HepG2 (cell line): ENCODE data around the gene MRPL14. TPM values are rescaled to one million over a fixed set of nuclear protein-coding genes. Genes with fewer than 3 reads are reported as not detected.

Experiments
- AHDC1 ChIP-seq: sonication (generic); formaldehyde crosslinking; IDR thresholded peaks from 2 replicates; pipeline ENCODE4 v1.5.1; 2020; ENCODE audit warnings: mild to moderate bottlenecking, missing genetic modification reagents, borderline replicate concordance
- ARID2 ChIP-seq: sonication (generic); formaldehyde crosslinking; IDR thresholded peaks from 2 replicates; pipeline ENCODE4 v1.8.1; 2022; ENCODE audit warnings: mild to moderate bottlenecking, missing genetic modification reagents, borderline replicate concordance
- FOXK1 ChIP-seq: sonication (generic); formaldehyde crosslinking; IDR thresholded peaks from 2 replicates; pipeline ENCODE4 v1.4.0; 2020; ENCODE audit warnings: low read depth, missing genetic modification reagents, borderline replicate concordance
- GFI1 ChIP-seq: sonication (generic); formaldehyde crosslinking; IDR thresholded peaks from 2 replicates; pipeline ENCODE4 v1.5.0; 2020; ENCODE audit warnings: missing genetic modification reagents, mild to moderate bottlenecking, borderline replicate concordance
- GZF1 ChIP-seq: sonication (generic); formaldehyde crosslinking; IDR thresholded peaks from 2 replicates; pipeline ENCODE4 v1.5.1; 2020; ENCODE audit warnings: mild to moderate bottlenecking, missing genetic modification reagents
- KDM3A ChIP-seq: IDR thresholded peaks from 2 replicates; pipeline ENCODE4 v1.6.1; 2018; ENCODE audit warnings: low read depth, missing compliant biosample characterization
- NFIC ChIP-seq: IDR thresholded peaks from 2 replicates; pipeline ENCODE4 v1.6.1; 2012; ENCODE audit warnings: mild to moderate bottlenecking, low read length, inconsistent platforms
- PITX1 ChIP-seq: sonication (generic); formaldehyde crosslinking; IDR thresholded peaks from 2 replicates; pipeline ENCODE4 v1.5.1; 2020; ENCODE audit warnings: mild to moderate bottlenecking, missing genetic modification reagents
- RORA ChIP-seq: sonication (generic); formaldehyde crosslinking; IDR thresholded peaks from 2 replicates; pipeline ENCODE4 v1.5.0; 2020; ENCODE audit warnings: mild to moderate bottlenecking, missing genetic modification reagents, moderate library complexity
- TMF1 ChIP-seq: sonication (generic); formaldehyde crosslinking; IDR thresholded peaks from 2 replicates; pipeline ENCODE4 v1.8.1; 2022; ENCODE audit warnings: low read depth, missing genetic modification reagents
- TSC22D2 ChIP-seq: sonication (generic); formaldehyde crosslinking; IDR thresholded peaks from 2 replicates; pipeline ENCODE4 v1.5.1; 2020; ENCODE audit warnings: missing genetic modification reagents, mild to moderate bottlenecking, borderline replicate concordance
- YY1 ChIP-seq: IDR thresholded peaks from 2 replicates; pipeline ENCODE4 v1.6.1; 2011; ENCODE audit warnings: low read length, low read depth, moderate library complexity, mild to moderate bottlenecking; ENCODE audit not compliant: insufficient read depth, insufficient replicate concordance
- ZNF124 ChIP-seq: sonication (generic); formaldehyde crosslinking; IDR thresholded peaks from 2 replicates; pipeline ENCODE4 v1.4.0; 2020; ENCODE audit warnings: missing genetic modification reagents
- ZNF263 ChIP-seq: sonication (generic); formaldehyde crosslinking; IDR thresholded peaks from 2 replicates; pipeline ENCODE4 v1.4.0; 2020; ENCODE audit warnings: missing genetic modification reagents
- ZNF414 ChIP-seq: sonication (generic); formaldehyde crosslinking; IDR thresholded peaks from 2 replicates; pipeline ENCODE4 v1.5.0; 2020; ENCODE audit warnings: missing genetic modification reagents
- ZNF510 ChIP-seq: sonication (generic); formaldehyde crosslinking; IDR thresholded peaks from 2 replicates; pipeline ENCODE4 v1.4.0; 2020; ENCODE audit warnings: low read depth, mild to moderate bottlenecking, missing genetic modification reagents
- ZNF543 ChIP-seq: sonication (generic); formaldehyde crosslinking; IDR thresholded peaks from 2 replicates; pipeline ENCODE4 v1.4.0; 2020; ENCODE audit warnings: mild to moderate bottlenecking, missing genetic modification reagents
- ZNF567 ChIP-seq: sonication (generic); formaldehyde crosslinking; IDR thresholded peaks from 2 replicates; pipeline ENCODE4 v1.8.1; 2023; ENCODE audit warnings: mild to moderate bottlenecking, missing genetic modification reagents, borderline replicate concordance
- ZNF629 ChIP-seq: sonication (generic); formaldehyde crosslinking; conservative IDR thresholded peaks from 2 replicates; pipeline ENCODE4 v1.5.0; 2020; ENCODE audit warnings: missing genetic modification reagents
- ZUFSP ChIP-seq: sonication (generic); formaldehyde crosslinking; IDR thresholded peaks from 2 replicates; pipeline ENCODE4 v1.9.0; 2021; ENCODE audit warnings: missing genetic modification reagents, mild to moderate bottlenecking, borderline replicate concordance
- polyA plus RNA-seq, 8 experiments: library from polyadenylated mRNA; depleted of rRNA in 3 of 8; stranded (reverse) in 7 of 8; unstranded in 1 of 8; fragments of >200 nt; fragmentation: Illumina TruSeq in 4 of 8; extraction: Trizol in 4 of 8; gene quantifications; 2 replicates each; pipeline versions ENCODE4 v1.2.1 to v1.2.3, GENCODE V29; 2011 to 2016; ENCODE audit warnings: low read depth in 4 of 8, missing spikeins in 1 of 8, mixed read lengths in 1 of 8; ENCODE audit not compliant: insufficient read depth in 1 of 8
- total RNA-seq, 5 experiments: library from RNA; depleted of rRNA; stranded (reverse); fragments of >200 nt; fragmentation: Illumina TruSeq; extraction: Trizol; gene quantifications; 2 replicates each; pipeline ENCODE4 v1.2.3, GENCODE V29; 2016; ENCODE audit warnings: low read depth in 1 of 5

MRPL14 gene
- total and polyA plus RNA-seq, 2 of the 13 experiments (the other 11 are each of a cell fraction or from before 2014, with no cell fraction given) = 157 to 178 TPM

- TF ChIP-seq AHDC1 (CRISPR knock-in tag) (peak; percentile 85; the same call in 1 of the 2 replicates), ZNF124 (CRISPR knock-in tag) (peak; percentile 89; the same call in 1 of the 2 replicates), NFIC (peak; percentile 40; the same call in 1 of the 2 replicates), ZNF629 (CRISPR knock-in tag) (peak; percentile 37), FOXK1 (CRISPR knock-in tag) (0 out of 2 replicates have a peak, but pooled peaks have one; percentile 43), GFI1 (CRISPR knock-in tag) (peak; percentile 96), ZNF543 (CRISPR knock-in tag) (0 out of 2 replicates have a peak, but pooled peaks have one; percentile 54), PITX1 (CRISPR knock-in tag) (peak; percentile 89), ZNF263 (CRISPR knock-in tag) (0 out of 2 replicates have a peak, but pooled peaks have one; percentile 11), GZF1 (no peak), ZUFSP (CRISPR knock-in tag) (no peak), RORA (CRISPR knock-in tag) (no peak), ARID2 (no peak), ZNF510 (0 out of 2 replicates have a peak, but pooled peaks have one; percentile 32), TSC22D2 (CRISPR knock-in tag) (0 out of 2 replicates have a peak, but pooled peaks have one; percentile 32), ZNF567 (CRISPR knock-in tag) (0 out of 2 replicates have a peak, but pooled peaks have one; percentile 45), KDM3A (CRISPR knock-in tag) (peak; percentile 73; the same call in 1 of the 2 replicates), ZNF414 (peak; percentile 92; the same call in 1 of the 2 replicates), TMF1 (CRISPR knock-in tag) (0 out of 2 replicates have a peak, but pooled peaks have one; percentile 64), YY1 (no peak)
Measured at GRCh38 chr6:44111434-44112417, 15.5 kb downstream of the MRPL14 start (continued).
